GM21447 (cell line): ENCODE measurements around the gene SIL1.
"Not testable (repeated sequence)": the region's sequence is repeated elsewhere in the genome, so short reads cannot be mapped to it uniquely, and the experiment has no call there.

ENCODE experiments used
- ATAC-seq: cut with Tn5 transposase; IDR thresholded peaks from one replicate; pipeline ENCODE4 v1.9.1; 2021; ENCODE audit not compliant: unreplicated experiment

SIL1 gene

DNA sequence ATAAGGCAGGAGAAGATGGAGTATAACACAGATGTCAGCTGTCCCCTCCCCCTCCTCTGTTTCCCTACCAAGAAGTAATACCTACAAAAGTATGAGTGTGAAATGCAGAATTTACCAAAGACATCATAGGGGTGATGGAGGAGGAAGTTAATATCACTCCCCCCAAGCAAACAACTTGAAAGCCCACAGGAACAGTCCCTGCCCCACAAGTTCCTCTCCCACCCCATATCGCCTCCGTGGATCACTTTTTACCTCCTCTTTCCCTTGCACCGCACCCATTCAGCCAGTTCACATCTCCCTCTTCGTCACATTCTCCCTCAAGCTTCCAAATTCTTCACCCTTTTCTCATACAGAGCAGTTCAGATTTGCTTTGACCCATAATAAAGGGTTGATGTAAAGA lies 7.0 kb upstream of the SIL1 start:
- no peak for ATAC-seq

DNA sequence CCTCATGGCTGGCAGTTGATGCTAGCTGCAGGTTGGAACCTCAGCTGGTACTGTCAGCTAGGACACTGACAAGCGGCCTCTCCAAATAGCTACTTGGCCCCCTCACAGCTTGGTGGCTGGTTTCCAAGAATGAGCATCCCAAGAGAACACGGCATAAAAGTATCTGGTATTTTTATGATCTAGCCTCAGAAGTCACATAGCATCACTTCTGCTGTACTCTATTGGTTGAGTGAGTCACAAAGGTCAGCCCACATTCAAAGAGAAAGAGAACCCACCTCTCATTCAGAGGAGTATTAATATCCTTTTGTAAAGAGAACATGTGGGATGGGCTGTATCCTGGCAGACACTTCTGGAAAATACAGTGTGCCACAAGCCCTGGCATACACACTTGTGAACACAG lies 6.0 kb upstream of the SIL1 start:
- no peak for ATAC-seq

DNA sequence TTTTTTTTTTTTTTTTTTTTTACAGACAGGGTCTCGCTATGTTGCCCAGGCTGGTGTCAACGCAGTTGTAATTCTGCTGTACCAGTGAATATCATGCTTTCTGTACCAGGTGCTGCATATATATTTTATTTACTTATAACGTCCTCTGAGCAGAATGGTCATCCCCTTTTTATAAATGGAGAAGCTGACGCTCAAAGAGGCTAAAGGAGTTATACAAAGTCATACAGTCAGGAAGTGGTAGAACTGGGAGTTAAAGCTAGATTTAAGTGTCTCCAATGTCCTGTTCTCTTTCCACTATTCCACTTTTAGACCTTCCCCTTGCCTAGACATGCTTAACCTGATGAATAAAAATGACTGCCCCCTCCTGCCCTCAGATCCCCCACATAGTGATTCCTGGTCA lies 1.2 kb upstream of the SIL1 start:
- no peak for ATAC-seq

DNA sequence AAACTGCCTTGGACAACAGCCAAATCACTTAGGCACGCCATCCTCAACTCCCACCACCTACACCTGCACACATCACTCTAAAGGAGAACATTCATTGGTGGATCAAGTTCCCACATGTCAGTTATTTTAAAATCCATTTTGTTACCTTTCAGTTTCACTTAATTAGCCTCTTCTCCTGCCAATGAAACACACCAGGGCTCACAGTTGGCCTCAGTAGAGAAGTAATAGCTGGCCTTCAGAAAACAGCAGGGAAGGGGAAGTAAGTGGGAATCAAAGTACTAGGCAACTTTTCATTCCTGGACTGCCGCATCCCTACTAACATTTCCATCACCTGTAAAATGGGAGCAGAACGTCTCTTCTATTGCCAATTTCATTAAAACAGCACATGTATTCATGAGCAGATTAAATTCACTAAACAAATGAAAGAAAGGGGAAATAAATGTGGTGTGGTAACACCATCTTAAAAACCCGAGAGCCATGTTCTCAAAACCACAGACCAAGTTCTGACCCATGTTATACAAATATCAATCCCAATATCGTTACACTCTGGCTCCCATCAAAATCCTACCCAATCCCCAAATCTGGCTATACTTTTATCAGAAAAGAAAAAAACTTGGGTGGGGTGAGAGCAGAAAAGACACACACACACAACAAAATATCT lies 1.7 kb downstream of the SIL1 start:
- ATAC-seq = no peak

DNA sequence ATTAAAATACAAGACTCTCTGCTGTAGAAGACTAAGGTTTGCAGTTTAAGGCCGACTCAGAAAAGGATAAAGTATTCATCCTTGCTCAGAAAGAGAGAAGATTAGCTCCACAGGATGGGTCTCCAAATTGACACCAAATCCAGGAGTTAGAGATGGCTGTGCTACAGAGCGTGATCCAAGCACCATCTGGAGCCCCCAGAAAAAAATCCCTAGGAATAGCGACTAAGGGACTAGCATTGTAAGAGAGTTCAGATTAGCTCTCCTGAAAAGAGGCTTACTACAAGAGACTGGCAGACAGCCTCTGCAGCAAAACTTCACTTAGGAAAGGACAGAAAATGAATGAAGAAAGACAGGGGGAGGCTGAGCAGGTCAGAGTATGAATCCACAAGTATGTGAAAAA lies 3.7 kb downstream of the SIL1 start:
- no peak for ATAC-seq

DNA sequence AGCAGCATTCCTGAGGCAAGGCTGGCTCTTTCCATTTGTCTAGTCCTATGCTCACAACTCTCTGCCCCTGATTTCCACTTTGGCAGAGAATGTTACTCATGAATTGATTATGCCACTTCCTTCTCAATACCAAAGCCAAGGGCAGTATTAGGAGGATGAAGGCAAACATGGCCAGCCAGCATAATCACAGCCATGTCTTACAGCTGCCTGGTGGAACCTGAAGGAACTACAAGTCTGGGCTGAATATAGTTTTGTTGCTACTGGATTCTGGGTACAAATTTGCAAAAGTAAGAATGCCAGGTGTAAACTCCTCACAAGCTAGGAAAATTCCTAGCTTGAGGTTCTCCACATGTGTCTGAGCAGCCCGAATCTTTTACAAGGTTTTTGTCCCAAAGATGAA lies 4.2 kb downstream of the SIL1 start:
- ATAC-seq = no peak

DNA sequence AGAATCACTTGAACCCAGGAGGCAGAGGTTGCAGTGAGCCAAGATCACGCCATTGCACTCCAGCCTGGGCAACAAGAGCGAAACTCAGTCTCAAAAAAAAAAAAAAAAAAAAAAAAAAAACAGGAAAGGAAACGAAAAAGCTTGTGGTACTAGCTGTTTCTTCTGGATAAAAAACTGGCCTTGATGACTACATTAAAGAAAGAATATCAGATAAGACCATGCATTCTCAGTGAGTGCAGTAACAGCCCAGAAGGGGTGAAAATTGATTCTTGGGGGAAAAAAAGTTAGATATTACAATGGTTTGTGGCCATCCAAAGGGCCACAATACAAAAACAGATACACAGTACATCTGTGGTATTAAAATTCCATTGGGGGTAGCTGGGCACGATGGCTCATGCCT lies 5.3 kb downstream of the SIL1 start:
- ATAC-seq = not testable (repeated sequence)

DNA sequence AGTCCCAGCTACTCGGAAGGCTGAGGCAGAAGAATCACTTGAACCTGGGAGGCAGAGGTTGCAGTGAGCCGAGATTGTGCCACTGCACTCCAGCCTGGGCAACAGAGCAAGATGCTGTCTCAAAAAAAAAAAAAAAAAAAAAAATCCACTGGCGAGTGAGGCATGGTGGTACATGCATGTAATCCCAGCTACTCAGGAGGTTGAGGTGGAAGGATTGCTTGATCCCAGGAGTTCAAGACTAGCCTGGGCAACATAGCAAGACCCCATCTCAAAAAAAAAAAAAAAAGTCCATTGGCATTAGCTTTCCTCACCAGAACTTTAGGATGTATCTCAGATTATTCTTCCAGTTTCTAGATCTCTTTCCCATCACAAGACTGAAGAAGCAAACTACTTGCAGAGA lies 6.2 kb downstream of the SIL1 start:
- ATAC-seq = not testable (repeated sequence)

DNA sequence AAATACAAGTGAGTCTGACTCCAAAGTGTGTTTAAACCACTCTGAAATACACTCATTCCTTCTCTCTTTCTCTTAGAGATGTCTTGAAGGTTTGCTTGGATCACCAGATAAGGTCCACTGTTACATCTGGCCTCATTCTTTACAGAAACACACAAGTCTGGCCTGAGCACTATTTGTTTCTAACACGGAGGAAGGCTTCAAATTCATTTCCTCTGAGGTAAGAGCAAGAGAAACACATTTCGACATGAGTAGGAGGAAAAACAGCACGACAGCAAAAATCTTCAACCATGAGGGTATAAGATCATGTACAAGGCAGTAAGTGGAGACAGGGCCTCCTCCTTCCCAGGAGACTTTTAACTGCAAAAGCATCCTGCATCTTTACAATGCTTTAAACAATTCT lies 8.0 kb downstream of the SIL1 start:
- no peak for ATAC-seq

DNA sequence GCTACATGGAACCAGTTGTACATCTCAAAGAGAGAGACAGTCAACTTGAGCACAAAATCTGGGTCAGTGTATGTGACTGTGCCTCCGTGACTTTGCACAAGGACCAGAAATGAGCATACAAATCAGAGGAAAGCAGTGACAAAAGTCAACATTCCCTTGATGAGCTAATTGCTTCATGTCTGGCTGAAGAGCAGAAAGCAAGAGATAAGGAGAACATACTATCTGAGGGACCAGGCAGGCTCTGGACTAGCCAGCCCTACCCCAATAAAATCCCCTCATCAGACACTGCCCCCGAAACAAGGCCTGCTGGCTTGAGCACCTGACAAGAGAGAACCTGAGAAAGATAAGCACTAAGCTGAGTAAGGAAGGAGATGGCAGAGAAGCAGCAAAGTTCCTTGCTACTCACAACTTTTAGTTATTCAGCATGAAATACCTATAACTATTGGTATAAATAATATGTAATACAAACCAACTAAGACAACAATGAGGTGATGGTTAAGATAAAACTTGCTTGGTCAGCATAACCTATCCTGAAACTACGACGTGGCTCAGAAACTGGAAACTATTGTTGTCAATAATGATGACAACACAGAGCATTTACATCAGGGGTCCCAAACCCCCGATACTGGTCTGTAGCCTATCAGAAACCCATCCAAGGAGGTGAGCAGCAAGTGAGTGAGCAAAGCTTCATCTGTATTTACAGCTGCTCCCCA lies 9.5 kb downstream of the SIL1 start:
- no peak for ATAC-seq

DNA sequence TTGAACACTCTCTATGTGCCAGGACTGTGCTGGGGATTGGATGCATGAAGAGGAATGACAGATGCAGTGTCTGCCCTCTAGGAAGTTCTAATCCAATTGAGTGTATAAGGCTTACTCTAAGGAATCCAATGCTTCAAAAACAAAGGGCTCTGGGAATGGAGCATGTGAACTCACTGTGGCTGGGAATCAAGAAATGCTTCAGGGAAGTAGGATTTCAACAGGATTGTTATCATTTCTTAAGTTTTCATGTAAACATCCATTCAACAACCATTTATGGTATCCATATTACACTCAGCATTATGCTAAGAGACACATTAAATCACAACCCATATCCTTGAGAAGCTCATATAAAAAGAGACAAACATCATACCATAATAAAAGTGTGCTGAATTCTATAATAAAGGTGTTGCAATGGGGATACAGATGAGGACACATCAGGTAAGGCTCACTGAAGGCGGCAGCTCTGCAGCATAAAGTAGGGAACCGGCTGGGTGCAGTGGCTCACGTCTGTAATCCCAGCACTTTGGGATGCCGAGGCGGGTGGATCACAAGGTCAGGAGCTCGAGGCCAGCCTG lies 11.3 kb downstream of the SIL1 start:
- no peak for ATAC-seq

DNA sequence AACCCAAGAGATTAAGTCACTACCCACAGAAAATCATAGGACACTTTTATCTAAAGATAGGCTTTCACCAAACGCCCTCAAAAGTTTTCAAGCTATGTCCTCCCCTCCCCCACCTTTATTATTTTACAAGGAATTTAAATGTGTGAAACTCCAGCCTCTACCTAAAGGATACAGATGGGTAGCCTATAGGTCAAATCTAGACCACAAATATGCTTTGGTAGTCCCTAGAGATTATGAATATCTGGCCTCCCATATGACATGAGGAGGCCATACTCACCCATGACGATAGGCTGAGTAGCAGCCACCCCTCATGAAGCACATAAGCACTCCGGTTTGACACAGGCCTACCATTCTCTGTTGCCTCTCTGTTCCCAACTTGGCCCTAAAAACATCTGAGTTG lies 11.9 kb downstream of the SIL1 start:
- no peak for ATAC-seq

DNA sequence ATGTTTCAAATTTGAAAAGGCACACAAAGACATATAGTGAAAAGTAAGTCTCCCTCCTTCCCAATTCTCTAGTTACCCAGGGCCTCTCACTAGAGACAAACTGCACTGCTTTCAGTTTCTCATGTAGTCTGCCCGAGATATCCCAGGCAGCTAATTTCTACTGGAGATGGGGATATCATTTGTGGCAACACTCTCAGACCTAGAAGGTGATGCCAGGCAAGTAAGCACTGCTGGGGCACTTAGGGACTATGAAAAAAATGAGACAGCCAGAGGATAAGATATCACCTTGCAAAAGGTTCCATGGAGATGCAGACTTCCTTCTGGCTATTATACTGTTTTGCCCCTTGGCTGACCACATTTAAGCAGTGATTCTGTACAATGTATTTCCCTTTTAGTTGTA lies 12.6 kb downstream of the SIL1 start:
- no peak for ATAC-seq

DNA sequence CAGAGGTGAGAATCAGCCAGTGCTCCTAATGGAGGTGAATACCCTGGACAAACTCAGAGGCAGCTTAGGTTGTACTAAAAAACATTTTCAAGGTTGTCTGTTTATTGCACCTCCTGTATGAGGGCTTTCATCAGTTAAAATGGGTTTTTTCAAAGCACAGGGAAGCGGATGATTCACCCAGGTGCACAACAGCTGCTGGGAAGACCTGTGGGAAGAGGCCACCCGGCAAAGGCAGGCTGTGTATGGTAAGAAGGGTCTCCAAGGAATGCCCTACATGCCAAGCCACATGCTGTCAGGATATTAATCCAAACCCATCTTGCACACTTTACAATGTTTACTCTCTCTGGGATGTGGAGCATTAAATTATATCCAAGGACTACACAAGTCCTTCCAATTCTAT lies 14.7 kb downstream of the SIL1 start:
- no peak for ATAC-seq

DNA sequence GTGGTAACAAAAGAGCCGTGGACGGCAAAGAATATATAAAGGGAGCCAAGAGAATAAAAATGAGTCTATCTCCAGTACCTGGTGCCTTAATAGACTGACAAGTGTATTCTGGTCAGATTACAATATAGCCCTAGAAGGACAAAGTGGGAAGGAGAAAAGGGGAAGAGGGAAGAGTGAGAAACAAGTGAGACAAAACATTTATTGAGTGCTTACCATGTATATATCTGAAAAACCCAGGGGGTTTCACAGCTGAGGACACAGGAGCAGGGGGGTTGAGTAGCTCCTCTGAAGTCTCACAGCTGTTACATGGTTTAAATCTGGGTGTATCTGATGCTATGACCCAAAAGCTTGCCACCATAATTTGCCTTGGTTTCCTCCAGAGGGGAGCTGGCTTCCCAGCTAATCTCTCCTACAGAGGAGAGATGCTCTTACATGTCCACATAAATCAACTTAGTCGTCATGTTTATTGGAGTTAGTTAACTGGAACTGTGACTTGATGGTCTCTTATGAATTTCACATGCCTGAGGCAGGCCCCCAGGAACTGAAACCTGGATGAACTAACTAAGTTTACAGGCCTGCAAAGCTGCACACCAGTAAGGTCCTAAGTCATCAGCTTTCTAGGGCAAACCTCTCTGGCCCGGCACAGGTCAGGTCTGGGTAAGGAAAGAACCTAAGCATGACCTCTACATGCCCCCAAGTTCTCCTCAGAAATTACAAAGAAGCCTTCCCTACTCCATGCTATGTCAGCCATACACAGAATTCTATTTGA lies 15.5 kb downstream of the SIL1 start:
- ATAC-seq = no peak

DNA sequence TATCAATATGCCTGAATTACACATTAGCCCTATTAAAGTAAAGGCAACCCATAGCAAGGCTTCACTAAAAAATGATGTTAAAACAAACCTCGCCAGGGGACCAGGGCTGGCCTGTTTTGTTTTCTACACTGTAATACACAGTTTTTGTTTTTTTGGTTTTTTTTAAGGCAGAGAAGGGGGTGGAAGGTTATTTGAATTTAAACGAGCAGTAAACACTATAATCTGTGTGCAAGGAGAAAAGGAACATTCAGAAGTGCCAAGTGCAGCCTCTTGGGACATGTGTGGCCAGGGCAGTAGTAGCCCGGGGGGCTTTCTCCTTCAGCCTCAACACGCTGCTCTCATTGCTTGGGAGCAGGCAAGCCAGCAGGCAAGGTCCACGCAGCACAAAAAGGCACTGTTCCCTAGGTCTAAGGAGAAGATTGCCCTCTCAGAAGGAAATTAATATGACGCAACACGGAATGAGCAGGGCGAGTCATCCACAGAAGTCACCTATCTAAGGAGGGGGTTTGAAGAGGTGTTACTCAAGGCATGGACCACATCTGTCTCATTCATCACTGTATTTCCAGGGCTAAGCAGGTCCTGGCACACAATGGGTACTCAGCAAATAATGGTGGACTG lies 16.2 kb downstream of the SIL1 start:
- ATAC-seq = no peak

DNA sequence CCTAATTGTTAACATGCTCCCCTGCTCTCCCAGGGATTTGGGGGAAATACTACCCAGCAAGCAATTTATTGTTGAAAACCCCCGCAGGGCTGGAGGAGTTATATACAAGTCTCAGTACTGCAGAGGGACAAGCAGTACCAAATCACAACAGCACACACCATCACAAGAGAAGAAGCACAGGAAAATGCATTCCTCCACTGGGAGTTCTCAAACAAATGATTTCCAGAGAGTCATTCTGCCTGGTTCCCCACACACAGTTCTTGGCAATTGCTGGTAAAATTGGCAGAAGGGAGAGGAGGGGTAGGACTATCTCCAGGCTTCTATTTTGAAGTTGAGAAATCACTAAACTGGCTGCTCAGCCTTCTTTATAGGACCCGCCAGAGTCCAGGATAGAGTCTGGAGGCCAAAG lies 16.8 kb downstream of the SIL1 start:
- no peak for ATAC-seq

DNA sequence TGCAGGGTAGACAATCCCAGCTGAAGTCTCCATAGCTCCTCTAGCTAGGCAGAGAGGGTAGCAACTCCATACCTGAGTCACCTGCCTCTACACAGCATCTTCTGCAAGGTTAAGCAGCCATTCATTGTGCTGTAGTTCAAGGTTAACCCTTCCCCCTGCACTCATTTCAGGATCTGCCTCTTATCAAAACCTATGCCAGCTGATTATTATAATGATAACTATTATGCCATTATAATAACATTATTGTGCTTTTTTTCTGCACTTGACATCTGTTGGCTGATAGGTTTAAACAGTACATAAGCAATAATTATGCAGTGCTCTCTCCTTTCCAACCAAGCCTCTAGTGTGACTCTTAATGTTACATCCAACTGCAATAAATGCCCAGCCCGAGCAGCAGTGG lies 17.3 kb downstream of the SIL1 start:
- ATAC-seq = no peak

DNA sequence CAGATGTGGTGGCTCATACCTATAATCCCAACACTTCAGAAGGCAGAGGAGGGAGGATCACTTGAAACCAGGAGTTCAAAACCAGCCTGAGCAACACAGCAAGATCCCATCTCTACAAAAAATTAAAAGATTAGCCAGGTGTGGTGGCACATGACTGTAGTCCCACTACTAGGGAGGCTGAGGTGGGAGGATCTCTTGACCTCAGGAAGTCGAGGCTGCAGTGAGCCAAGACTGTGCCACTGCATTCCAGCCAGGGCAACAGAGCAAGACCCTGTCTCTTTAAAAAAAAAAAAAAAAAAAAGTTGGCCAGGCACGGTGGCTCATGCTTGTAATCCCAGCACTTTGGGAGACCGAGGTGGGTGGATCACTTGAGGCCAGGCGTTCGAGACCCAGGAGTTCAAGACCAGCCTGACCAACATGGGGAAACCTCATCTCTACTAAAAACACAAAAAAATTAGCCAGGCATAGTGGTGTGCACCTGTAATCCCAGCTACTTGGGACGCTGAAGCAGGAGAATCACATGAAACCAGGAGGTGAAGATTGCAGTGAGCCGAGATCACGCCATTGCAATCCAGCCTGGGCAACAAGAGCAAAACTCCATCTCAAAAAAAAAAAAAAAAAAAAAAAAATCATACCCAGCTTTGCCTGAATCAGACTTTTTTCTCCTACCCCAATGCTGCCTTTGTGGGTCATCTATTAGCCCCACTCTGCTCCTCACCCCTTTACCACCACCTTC lies 18.2 kb downstream of the SIL1 start:
- not testable (repeated sequence) for ATAC-seq

DNA sequence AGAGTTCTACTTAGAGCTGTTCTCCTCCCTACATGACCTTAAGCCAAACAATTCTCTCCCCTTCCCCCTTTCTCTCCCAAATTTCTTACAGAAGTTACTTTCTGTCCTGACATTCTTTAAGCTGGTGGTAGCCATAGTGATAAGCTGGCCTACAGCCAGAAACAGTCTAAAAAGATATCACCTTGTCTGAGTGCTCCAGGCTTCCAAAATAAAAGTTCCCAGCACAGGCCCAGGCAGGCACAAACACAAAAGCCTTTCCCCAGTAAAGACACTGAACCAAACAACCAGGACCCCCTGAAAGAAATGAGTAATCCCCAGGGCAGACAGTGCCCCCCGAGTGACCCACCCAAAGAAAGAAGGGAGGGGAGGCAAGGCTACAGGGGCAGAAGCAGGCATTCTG lies 19.2 kb downstream of the SIL1 start:
- ATAC-seq = no peak

DNA sequence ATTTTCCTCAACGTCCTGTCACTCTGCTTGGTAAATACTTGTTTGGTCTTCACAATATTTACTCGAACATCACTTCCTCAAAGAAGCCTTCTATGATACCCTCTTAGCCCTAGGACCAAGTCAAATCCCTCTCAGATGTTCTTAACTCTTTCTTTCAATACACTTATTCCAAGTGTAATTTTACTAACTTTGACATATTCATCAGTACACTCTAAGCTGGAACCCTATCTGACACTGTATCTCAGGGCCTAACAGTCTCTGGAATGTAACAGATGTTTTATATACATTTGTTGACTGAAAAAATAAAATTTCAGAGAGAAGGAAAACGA lies 19.6 kb downstream of the SIL1 start:
- no peak for ATAC-seq
